ENCODE data around the gene MACROD2.

DNA sequence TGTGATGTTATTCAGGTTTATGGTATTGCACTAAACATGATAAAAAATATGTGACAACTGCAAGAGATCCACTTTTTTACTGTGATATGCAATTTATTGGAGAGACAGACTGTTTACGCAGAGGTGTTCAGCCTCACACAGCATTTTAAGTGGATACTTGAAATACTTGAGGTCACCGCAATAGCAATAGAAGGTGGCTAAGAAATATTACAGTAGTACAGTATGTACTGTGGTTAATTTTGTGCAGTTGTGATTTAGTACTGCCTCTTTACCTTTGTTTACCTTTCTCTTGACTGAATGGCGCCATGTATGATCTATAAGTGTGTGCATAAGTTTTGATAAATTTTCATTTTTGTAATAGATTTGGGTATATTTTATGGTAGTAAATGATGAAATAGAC is 17.4 kb downstream of the MACROD2 start:
- TF ChIP-seq, protein P1, sequence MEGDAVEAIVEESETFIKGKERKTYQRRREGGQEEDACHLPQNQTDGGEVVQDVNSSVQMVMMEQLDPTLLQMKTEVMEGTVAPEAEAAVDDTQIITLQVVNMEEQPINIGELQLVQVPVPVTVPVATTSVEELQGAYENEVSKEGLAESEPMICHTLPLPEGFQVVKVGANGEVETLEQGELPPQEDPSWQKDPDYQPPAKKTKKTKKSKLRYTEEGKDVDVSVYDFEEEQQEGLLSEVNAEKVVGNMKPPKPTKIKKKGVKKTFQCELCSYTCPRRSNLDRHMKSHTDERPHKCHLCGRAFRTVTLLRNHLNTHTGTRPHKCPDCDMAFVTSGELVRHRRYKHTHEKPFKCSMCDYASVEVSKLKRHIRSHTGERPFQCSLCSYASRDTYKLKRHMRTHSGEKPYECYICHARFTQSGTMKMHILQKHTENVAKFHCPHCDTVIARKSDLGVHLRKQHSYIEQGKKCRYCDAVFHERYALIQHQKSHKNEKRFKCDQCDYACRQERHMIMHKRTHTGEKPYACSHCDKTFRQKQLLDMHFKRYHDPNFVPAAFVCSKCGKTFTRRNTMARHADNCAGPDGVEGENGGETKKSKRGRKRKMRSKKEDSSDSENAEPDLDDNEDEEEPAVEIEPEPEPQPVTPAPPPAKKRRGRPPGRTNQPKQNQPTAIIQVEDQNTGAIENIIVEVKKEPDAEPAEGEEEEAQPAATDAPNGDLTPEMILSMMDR (IDR thresholded peaks at IDR 0.05; ENCODE audit: insufficient read depth, low read depth, low read length), result no peak
- no peak for TF ChIP-seq EZH2 (IDR thresholded peaks at IDR 0.05; ENCODE audit: insufficient read depth, low read length)
